ENCODE results near the gene NOTUM. TPM values are rescaled to one million over a fixed set of nuclear protein-coding genes. Genes with fewer than 3 reads are reported as not detected.
A peak's percentile ranks its signal among the peaks of the same experiment; 100 is the strongest.

The NOTUM gene
- total and polyA plus RNA-seq, 8 donors, result 0.37 to 3.8 (median 0.58) TPM; not detected in 3

- DNase-seq, result peak; percentile 65 to 79
- TF ChIP-seq POLR2AphosphoS5 (IDR thresholded peaks at IDR 0.05) (no peak), POLR2A (IDR thresholded peaks at IDR 0.05) (no peak), EP300 (IDR thresholded peaks at IDR 0.05) (no peak), CTCF (IDR thresholded peaks at IDR 0.05) (no peak)
- H3K4me3 ChIP-seq, result peak overlapping the region in 1 of 4 donors; percentile 28
- WGBS, 5 donors, result 79 to 88% (median 84%) methylated on average over 32 of the region's 32 CpGs
- no peaks in the 10 kb centered on the region for H3K27me3 ChIP-seq
- H3K27ac ChIP-seq, result peak overlapping the region; percentile 55 to 78 (median 66)
- H3K9me3 ChIP-seq, result no peaks in the 10 kb centered on the region
- intact Hi-C loops (cut with DNase I; ENCODE audit: low total_unique reads), result no loop called here
- peaks cover 22 to 67% (median 54%) of the 10 kb centered on the region in 4 donors for H3K4me1 ChIP-seq
- H3K36me3 ChIP-seq, result peaks cover 44 to 63% (median 58%) of the 10 kb centered on the region in 4 donors
Measured at GRCh38 chr17:81912441-81913309, 48.3 kb downstream of the NOTUM start.

GRCh38 chr17:81911969-81912368 lies 49.0 kb downstream of the NOTUM start:
- peak overlapping the region; percentile 55 to 78 (median 66) for H3K27ac ChIP-seq
- intact Hi-C loops (cut with DNase I; ENCODE audit: low total_unique reads), result no loop called here
- H3K4me3 ChIP-seq, result peak overlapping the region; percentile 11 to 28 (median 20)
- WGBS, 5 donors, result 70 to 83% (median 81%) methylated on average over 19 of the region's 19 CpGs
- no peaks in the 10 kb centered on the region for H3K27me3 ChIP-seq
- H3K9me3 ChIP-seq, result no peaks in the 10 kb centered on the region
- TF ChIP-seq CTCF (IDR thresholded peaks at IDR 0.05), result no peak
- no peak for TF ChIP-seq EP300 (IDR thresholded peaks at IDR 0.05)
- no peak for TF ChIP-seq POLR2A (IDR thresholded peaks at IDR 0.05)
- no peak for TF ChIP-seq POLR2AphosphoS5 (IDR thresholded peaks at IDR 0.05)
- no peak for DNase-seq
- H3K36me3 ChIP-seq, result peaks cover 50 to 70% (median 65%) of the 10 kb centered on the region in 4 donors
- H3K4me1 ChIP-seq, result peaks cover 18 to 63% (median 49%) of the 10 kb centered on the region in 4 donors

GRCh38 chr17:81911277-81911961 lies 49.6 kb downstream of the NOTUM start, which contains the start of gene PCYT2:
PCYT2 (minus strand) TSS chr17:81911399; CDS start chr17:81911355, 44 bp downstream.
- intact Hi-C loops (cut with DNase I; ENCODE audit: low total_unique reads), result no loop called here
- peak within 1 kb of the TSS; percentile 67 to 82 (median 76) for H3K4me3 ChIP-seq
- H3K27me3 ChIP-seq, result no peaks in the 10 kb centered on the region
- 2 to 7% (median 3%) methylated on average over 20 to 84 of the region's 84 CpGs for WGBS, 5 donors
- H3K4me1 ChIP-seq, result peaks cover 13 to 57% (median 44%) of the 10 kb centered on the region in 4 donors
- no peaks in the 10 kb centered on the region for H3K9me3 ChIP-seq
- DNase-seq, result peak; percentile 96 to 97
- TF ChIP-seq POLR2AphosphoS5 (IDR thresholded peaks at IDR 0.05), result peak in 1 of 3 donors; percentile 63
- no peak for TF ChIP-seq EP300 (IDR thresholded peaks at IDR 0.05)
- TF ChIP-seq CTCF (IDR thresholded peaks at IDR 0.05), result peak in 1 of 7 experiments; percentile 30
- peaks cover 55 to 75% (median 71%) of the 10 kb centered on the region in 4 donors for H3K36me3 ChIP-seq
- peak within 1 kb of the TSS; percentile 78 to 91 (median 85) for H3K27ac ChIP-seq

- Histone ChIP-seq H3K36me3 (peaks cover 59 to 77% (median 75%) of the 10 kb centered on the region in 4 donors), H3K4me1 (peaks cover 10 to 52% (median 38%) of the 10 kb centered on the region in 4 donors), H3K27me3 (no peaks in the 10 kb centered on the region), H3K27ac (peak overlapping the region; percentile 74 to 91 (median 85)), H3K9me3 (no peaks in the 10 kb centered on the region), H3K4me3 (peak overlapping the region; percentile 67 to 82 (median 76))
- WGBS, 5 donors, result 0 to 2% (median 1%) methylated on average over 3 to 55 of the region's 55 CpGs
- intact Hi-C loops (cut with DNase I; ENCODE audit: low total_unique reads), result no loop called here
- TF ChIP-seq POLR2A (IDR thresholded peaks at IDR 0.05) (no peak), CTCF (IDR thresholded peaks at IDR 0.05) (no peak), EP300 (IDR thresholded peaks at IDR 0.05) (no peak), POLR2AphosphoS5 (IDR thresholded peaks at IDR 0.05) (no peak)
- peak; percentile 30 to 57 for DNase-seq
Measured at GRCh38 chr17:81910840-81911276, 50.1 kb downstream of the NOTUM start.
